ENCODE measurements around the gene OR2Z1. TPM values are rescaled to one million over a fixed set of nuclear protein-coding genes. Genes with fewer than 3 reads are reported as not detected.

OR2Z1 gene
- not detected in 2 replicates for total RNA-seq

DNA sequence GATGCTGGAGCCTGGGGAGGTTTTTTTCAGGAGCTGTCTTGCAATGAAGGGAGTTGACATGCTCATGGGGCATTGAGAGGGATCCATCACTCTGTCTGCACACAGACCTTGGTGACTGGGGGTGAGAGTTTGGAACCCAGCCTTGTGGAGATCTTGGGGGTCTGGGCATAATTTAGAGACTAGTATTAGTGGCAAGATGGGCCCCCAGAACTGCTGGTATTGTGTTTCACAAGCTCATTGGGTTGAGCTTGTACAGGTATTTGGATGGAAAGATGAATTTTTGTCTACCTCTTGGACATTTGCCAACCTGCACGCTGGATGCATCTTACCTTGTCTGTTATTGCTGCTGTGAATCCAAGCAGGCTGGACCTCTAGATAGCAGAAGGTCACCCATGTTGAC lies at the start of gene OR2Z1:
Gene OR2Z1, plus strand, starts transcription at position 301 of the 400 bp plus-strand sequence. CDS start 9,395 bp downstream, outside the sequence.

DNA sequence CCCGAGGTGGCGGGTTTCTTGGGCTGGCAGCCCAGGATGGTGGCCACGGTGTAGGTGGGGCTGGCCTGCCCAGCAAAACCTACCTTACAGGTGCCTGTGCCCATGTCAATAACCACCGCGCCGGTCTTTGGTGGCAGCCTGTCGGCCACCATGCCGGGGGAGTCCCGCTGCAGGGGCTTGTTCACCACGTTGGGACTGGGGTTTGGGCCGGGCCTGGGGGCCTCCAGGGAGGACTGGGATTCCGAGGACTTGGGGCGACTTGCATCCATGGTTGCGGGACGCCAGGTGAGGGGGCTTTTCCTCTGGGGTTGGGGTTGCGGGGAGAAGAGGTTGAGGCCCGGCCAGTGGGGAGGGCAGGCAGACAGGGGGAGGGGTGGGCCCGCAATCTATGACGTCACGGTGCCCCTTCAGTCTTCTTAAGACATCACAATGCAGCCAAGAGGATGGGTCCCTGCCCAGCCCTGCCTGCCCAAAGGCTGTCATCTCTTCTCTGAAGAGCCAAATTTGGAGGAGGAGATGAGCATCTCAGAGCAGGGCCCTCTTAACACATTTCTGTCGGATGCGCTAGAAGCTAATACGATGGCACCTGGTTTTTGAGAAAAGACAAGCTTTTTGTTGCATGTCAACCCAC lies 22.9 kb upstream of the OR2Z1 start, which contains the start of gene ACTL9:
Gene ACTL9, minus strand, starts transcription at position 363 of the 631 bp plus-strand sequence. Its CDS starts 94 bp downstream, at position 269.

Small RNAs within 50 kb of the gene (small RNA-seq; reads per million reads assigned to genes)
- not detected for gene AC012616.1

Other genes starting within 250 kb of the OR2Z1 start
- 0.12 and 0.32 TPM in 2 replicates for gene PRAM1, start 219.0 kb upstream of the OR2Z1 start, total RNA-seq
- 5.2 and 7.7 TPM in 2 replicates for gene ZNF414, start 207.5 kb upstream of the OR2Z1 start, total RNA-seq
- gene MYO1F, start 144.2 kb upstream of the OR2Z1 start, total RNA-seq, result 0.85 and 2.8 TPM in 2 replicates
- gene ADAMTS10, start 110.9 kb upstream of the OR2Z1 start, total RNA-seq, result 21.5 and 31.0 TPM in 2 replicates
- not detected in 2 replicates for gene NFILZ, start 91.0 kb upstream of the OR2Z1 start, total RNA-seq
- gene ACTL9, start 22.8 kb upstream of the OR2Z1 start, total RNA-seq, result not detected in 2 replicates
- 32.2 and 33.6 TPM in 2 replicates for gene ZNF558, start 110.7 kb downstream of the OR2Z1 start, total RNA-seq
- not detected in 2 replicates for gene MBD3L1, start 110.7 kb downstream of the OR2Z1 start, total RNA-seq